T-helper 22 cell (primary cell): ENCODE results near the gene TIFAB.
"Not testable (repeated sequence)": the region's sequence is repeated elsewhere in the genome, so short reads cannot be mapped to it uniquely, and the experiment has no call there.

ENCODE experiments used
- DNase-seq: peaks from one replicate; pipeline ENCODE4 v3.0.0-alpha.2; 2020; ENCODE audit warnings: low read depth

TIFAB gene, protein sequence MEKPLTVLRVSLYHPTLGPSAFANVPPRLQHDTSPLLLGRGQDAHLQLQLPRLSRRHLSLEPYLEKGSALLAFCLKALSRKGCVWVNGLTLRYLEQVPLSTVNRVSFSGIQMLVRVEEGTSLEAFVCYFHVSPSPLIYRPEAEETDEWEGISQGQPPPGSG

DNA sequence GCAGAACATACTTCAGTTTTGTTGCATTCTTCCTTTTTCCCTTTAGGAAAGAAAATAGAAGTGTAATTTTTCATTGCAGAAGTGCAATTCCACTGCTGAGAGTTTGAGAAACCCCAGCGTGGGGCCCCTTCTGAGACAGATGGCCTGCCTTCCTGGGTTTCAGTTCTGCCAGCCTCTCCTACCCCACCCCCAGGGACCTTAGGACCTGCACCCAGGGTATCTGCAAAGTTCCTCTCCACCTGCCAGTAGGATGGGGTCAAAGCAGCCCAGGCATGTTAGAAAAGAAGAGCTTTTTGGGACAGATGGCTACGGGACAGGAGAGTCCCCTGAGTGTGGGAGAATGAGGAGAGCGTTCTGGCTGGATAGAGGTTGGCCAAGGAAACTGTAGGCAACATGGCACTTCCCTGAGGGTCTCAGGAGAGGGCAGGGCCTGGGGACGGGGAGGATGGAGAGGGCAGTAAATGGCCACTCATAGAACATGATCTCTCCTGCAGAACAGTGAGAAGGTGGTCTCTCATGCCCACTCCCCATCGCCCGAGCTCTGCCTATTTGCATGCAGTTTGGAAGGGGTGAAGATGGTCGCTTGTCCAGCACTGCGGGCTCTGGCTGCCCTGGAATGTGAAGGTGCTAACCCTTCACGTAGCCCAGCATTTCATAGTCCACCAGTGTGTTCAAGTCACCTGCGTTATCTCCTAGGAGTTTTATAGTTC, at the start of gene TIFAB:
Gene TIFAB (minus strand): TSS at position 31 of the 710 bp plus-strand sequence. CDS start 2,412 bp downstream, outside the sequence.
- no peak for DNase-seq

DNA sequence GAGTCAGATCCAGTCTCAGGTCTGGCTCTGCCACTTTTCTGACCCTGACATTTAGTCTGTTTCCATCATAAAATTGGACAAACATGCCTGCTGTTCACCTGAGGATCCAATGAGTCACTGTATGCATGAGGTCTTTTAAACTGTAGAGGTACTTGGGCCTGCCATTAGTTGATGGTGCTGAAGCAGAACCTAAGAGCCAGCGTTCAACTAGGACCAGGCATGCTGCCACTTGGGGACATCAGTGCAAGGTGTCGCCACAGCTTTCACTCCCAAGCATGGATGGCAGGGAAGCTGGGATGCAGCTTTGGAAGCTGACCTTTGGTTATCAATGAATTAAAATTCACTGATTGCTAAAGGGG, 46.5 kb upstream of the TIFAB start:
- DNase-seq: no peak

DNA sequence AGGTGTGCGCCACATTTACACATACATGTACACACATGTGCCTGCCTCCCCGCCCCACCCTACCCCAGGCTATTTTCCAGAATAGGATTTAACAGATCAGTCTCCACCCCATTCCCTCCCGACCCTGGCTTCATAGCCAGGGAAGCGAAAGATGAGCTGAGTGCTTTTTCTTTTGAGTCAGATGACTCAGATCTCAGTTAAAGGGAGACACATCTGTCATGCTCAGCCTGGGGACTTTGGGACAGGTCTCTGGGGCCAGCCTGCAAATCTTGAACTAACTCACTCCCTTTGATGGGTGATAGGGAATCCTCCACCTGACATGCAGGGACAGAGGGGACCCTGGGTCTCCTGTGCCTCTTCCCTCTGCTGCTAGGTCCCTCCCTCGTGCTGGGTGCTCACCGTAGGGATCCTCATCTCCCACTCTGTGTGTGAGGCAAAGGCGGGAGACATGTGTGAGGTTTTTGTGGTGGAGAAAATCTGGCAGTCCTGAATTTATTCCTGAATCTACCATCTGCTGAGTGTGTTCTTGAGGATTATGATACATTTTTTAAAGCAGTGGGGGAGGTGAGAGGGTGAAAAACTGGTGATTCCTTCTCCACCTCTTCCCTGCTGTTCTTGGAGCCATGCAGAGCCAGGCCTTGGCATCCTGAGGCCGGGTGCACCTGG, 46.0 kb upstream of the TIFAB start:
- DNase-seq: no peak

DNA sequence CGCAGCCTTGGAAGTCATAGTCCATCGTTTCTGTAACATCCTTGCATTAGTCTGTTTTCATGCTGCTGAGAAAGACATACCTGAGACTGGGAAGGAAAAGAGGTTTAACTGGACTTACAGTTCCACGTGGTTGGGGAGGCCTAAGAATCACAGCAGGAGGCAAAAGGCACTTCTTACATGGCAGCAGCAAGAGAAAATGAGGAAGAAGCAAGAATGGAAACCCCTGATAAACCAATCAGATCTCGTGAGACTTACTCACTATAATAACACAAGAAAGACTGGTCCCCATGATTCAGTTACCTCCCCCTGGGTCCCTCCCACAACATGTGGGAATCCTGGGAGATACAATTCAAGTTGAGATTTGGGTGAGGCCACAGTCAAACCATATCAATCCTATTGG, 43.4 kb upstream of the TIFAB start:
- DNase-seq: not testable (repeated sequence)

DNA sequence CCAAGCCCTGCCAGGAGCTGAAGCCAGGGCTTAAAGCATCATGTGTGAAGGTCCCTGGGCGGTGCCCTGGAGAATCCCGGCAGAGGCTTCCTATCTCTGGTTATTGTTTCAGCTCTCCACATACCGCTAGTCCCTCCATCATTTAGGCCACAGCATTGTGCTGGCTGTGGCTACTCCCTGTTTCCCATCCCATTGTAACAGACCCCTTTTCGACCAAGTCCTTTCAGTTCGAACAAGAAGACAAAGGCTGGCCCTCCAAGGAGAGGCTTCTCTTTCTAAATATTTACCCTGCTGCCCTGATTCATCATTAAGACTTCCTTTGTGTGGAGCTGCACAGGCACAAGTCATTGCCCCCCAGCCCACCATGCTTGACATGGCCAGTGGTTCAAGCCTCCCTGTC, 42.0 kb upstream of the TIFAB start:
- DNase-seq: no peak

DNA sequence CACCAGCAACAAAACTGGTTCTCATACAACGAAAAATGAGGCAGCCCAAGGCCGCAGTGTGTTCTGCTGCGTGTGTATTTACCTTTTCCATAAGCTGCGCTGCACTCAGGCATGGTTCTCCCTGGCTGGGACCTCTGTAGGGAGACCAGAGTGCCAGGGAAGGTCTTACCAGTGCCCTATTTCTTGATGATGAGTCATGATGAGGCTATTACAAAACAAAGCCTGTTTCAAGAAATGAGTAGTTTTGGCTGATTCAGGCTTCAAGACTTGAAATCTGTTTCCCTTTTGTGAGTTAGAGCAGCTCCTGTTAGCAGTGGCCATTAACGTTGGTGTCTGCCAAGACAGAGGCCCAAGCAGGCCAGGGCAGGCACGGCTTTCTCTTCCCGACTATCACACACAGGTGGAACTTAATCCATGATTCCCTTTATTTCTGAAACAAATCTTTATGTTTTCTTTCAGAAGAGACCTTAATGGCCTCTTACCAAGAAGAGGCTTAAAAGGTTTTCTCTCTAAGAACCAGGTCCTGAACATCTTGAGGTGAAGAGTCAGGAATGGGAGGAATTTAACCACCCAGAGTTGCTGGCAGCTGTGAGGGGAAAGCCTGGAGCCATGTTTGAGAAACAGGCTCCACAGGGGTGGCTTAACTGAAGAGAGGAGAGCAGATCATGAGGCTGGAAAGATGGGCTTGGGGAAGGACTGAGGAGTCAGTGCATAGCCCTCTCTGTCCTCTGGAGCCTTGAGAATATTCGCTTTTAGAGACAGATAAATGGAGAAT, 41.4 kb upstream of the TIFAB start:
- DNase-seq: no peak

DNA sequence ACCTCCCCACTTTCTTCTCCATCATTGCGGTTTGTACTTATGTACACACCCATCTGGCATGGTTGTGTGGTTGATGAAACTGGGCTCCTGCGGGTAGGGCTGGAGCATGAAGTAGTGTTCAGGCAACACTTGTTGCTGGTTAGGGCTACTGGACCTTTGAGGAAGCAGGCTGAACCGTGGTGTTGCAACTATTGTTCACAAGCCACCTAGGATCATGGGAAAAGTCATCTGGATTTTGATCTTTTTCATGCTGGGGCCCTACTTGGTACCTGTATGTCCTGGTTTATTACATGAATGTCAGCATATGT, 40.1 kb upstream of the TIFAB start:
- no peak for DNase-seq

DNA sequence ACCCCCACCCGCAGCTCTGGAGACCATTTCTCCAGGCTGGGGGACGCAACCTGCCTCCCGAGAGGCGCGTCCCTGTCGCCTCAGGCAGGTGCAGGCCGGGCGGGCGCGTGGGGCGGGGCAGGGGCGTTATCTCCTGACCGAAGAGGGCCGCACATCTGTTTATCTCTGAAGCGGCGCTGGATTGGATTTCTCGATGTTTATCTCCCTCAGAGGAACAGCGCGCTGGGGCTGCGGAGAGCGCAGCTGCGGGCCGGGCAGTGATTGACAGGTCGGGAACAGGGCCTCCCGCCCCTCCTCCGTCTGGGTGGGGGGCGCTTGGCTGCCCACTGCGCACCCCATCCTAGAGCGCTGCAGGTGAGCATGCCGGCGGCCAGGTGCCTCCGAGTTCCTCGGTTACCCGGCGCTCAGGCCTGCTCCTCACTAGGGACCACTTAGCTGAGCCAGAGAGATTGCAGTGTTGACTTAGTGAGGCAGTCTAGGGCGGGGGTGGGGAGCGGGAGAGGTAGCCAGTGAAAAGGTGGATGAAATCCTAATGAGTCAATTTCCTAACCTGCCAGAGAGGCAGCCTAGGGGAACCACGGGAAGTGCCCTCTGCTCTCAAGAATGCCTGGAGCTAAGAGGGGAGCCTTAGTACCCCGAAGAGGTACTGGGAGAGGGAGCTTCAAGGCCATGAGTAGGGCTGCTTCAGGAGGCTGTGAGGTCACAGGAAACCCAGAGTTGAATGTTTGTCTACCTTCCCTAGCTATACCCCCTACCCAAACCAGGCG, 39.6 kb upstream of the TIFAB start:
- DNase-seq: no peak

DNA sequence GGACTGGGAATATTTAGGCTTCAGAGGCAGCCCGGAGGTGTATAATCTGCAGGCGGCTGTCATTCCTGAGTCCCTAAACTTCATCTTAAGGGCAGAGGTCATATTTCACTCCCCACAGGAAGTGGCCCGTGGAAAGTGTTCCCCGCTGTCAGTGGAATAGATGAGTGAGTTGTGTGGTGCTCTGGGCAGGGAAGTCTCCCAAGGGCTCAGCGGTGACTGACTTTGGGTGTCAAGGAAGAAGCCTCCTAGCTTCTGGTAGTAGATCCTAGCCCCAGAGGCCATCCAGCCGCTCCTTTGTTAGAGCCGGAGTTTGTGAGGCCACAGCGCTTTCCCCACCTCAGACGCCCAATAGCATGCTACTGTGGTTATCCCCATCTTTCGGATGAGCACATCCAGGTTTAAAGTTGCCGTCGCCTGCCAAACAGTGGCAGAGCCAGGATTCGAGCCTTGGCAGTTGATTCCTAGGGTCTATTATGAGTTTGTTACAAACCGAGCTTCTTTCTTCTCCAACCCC, 38.9 kb upstream of the TIFAB start:
- no peak for DNase-seq

DNA sequence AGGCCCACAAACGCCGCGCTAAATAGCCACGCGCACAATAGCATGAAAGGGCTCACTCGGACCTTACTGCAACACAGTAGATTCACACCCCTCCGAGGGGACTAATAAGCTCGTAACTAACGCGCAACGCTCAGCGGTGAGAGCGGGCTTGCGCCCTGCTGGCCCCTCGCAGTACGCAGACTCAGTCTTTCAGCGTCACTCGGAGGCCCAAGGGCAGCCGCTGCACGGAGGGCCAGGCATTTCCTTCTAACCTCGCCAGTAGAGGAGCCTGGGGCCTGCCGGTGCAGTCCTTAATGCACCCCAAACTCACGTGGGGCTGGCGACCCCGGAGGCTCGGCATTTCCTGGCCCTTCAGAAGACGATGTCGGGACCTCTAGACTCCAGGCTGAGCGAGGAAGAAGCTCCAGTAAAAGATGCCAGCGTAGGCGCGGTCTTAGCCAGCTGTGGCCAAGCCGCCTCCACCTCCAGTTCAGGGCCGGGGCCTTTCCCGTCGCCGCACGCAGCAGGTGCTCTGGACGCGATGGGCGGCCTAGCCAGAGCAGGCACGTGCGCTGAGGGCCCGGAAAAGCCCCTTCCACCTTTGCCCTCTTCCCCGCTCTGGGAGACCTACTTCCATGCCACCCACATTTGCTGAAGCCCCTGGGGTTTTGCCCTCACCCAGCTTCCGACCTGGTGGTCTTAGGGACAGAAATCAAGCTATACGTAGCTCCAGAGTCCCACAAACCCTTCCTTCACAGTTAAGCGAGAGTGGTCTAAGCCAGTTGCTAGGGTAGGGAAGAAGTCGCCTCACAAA, 38.3 kb upstream of the TIFAB start:
- DNase-seq: no peak

DNA sequence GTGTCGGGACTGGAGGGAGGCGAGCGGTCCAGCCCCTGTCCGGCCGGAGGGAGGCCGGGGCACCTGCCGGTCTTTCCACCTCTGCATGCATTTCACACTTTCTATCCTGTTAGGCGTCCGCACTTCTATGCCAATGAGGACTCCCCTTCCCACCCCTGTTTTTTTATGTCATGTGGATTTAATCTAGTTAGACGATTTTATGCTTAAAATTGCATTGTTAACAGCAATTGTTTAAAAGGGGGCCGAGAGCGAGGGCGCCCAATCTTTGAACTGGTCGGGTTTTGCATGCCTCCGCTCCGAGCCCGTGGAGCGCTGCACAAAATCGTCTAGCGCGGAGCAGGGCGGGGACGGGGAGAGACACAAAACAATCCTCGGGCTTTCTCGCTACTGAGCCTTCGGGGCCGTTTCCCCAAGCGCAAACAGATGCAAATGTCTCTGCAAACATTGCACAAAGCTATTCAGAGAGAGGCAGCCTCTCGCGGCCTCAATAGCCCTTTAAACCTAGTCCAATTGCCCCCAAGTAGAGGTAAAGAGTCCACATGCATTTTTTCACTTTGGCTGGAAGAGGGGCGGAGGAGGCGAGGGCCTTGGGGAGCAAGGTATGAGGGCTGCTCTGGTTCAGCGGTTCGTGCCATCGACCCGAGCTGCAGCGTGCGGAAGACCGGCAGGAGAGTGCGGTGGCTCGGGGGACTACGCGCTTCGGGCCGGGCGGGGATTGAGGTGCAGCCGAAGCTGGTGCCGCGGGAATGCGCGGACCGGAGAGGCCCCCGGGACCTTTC, 37.5 kb upstream of the TIFAB start:
- DNase-seq: no peak

DNA sequence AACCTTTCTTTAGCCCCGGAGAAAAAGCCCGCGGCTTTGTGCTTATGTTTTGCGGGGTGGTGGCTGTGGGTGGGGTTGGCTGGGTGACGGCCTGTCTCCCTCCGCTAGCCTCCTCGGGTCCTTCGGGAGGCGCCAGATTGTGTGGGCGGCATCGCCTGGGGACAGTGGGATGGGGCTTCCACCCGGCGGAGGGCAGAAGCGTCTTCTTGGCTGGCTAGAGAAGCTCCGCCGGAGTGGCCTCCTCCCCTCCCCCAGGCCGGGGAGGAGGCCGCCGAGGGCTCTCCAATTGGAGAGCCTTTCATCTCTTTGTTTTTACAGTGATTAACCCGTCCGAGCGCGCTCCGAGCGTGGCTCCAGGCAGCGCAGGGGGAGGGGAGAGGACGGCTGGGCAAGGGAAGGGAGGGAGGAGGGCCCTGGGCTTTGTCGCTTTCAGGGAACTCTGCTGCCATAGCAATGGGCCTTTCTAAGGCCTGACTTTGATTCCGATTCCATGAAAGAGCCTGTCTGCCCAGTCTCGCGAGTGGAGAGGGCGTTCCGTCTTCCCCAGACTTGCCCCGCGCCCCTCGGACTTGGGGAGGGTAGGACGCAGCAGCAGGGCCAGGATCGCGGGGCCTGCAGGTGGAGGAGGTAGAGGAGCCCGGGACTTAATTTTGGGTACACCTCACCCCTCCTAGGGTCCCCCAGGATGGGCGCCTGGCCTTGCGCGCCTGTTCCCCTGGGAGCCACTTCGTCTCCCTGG, 36.7 kb upstream of the TIFAB start:
- no peak for DNase-seq

DNA sequence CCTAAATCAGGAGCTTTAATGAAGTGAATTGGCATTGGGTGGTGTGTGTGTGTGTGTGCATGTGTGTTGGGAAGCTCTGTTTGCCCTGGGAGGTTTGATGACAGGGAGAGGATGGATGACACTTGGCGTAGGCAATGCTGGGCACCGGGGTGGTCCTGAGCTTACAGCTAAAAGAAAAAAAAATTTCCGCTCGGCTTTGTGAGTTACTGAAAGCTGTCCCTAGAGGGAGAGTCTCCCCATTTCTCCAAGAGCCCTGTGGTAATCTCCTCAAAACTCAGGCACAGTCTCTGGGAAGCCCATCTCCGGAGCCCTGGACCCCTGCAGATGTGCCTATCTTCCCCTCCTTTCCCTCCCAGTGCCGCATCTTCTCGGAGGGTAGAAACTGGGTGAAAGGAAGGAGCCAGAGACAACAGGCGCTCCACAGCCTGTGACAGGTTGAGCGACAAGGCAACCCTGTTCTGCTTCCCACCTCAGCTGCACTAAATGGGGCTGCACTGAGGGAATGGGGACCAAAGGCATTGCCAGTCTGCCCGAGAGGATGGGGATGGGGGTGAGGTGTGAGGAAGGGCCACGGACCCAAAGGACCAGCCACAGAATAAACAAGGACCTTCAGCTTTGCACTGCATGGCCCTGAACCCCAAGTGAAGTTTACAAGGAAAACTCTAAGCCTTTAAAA, 35.8 kb upstream of the TIFAB start:
- no peak for DNase-seq

DNA sequence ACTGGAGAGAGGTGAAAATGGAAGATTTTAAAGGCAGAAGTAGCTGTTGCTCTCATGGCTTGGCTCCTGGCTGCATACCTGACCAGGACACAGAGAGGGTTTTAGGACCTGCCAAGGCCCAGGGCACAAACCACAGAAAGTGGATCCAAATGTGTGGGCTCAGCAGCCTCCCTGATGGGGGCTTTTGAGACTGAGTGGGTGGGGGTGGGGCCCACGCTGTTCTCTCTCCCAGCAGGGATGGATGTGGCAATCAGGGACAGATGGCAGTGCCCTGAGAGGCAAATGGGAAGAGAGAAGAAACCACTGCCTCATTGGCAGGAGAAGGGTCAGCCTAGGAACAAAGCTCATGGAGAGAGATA, 34.9 kb upstream of the TIFAB start:
- DNase-seq: no peak

DNA sequence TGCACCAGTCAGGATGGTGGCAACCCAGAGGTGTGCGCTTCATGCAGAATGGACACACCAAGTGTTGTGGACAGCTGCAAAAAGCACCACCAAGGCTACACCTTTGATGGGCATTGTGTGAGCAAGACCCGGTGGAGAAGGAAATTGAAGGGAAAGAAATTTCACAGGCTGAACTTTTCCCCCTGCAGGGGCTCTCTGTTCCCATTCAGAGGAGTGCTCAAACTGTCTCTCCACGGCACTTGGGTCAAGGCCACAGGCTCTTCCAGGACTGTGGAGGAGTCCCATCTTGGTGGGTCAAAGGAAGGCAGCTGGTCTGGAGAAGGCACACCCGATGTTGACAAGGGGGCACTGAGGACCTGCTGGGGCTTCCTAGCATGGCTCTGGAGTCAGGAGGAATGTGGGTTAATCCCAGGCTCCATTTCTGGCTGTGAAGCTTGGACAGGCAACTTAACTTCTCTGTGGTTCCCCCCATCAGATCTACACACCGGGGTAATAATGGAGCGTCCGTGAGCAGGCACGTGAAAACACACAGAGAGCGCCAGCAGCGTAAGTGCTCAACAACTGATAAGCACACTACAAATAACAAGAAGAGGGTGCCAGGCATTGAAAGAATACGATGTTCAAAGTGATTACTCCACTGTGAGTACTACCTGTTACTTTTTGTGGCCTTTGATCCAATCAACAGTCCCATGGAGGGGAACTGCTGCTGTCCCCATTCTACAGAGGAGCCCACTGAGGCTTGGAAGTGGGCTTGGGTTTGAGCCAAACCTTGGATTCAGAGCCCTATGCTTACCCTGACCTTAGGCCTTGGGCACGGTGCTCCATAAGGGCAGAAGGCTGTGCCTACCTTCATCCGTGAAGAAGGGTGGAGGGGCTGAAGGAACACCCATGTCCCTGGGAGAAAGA, 34.2 kb upstream of the TIFAB start:
- DNase-seq: no peak

DNA sequence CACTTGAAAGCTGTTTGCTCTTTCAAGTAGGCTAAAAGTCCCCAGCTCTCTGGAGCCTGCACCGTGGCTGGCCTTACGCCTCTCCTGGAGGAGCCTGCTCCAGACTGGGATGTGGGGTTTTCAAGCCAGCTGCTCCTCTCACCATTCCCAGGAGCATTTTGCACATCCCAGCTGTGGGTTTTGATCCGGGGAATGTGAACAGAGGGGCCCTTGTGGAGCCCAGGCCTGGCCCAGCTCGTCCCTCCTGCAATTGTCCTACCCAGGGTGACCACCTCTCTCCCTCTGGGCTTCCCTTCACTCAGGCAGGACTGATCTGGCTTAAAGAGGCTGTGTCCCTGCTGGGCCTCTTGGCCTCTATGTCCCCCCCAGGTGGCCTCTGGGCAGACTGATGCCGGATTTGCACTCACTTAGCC, 32.5 kb upstream of the TIFAB start:
- DNase-seq: no peak

DNA sequence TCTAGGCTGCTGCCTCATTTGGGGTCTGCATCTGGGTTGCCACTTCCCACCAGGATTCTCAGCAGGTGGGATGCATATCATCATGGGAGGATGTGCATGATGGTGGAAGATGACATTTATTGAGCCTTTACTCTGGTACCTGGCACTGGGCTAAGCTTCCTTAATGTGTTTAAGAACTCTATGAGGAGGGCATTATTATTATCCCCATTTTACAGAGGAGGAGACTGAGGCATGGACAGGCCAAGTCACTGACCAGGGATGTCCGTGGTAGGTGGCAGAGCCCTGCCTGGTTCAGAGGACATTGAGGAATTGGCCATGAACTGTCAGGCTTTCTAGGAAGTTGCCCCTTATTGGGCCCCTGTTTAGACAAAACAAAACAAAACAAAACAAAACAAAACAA, 31.1 kb upstream of the TIFAB start:
- no peak for DNase-seq

DNA sequence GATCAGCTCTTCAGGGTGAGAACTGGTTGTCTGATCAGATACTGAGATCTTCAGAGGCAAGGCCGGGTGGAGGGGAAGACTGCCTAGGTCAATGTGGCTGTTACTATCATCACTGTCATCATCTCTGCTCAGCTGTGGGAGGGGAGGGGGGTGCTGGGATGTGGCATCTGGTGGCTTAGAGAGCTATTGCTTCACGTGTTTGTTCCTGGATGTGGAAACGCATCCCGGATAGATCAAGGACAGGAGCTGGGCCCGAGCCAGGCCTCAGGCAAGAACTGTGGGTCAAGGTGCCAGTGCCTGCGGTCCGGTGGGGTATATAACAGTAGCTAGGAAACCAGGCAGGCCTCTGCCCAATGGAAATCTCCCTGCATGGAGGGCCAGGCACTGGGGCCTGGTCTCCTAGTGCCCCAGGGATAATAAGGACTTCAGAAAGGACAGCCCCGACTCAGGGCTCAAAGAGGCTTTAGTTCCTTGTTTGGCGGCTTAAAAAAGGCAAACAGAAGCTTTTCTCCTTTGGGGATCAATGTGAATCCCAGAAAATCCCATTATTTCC, 30.3 kb upstream of the TIFAB start:
- DNase-seq: no peak
